ENCODE measurements around the gene PTGFR. TPM values are rescaled to one million over a fixed set of nuclear protein-coding genes. Genes with fewer than 3 reads are reported as not detected.

The PTGFR gene
- total and polyA plus RNA-seq, 4 donors = 0.05 to 0.67 (median 0.40) TPM

GRCh38 chr1:78497201-78497600 lies 6.4 kb downstream of the PTGFR start:
- no peaks in the 10 kb centered on the region for H3K27me3 ChIP-seq (ENCODE audit: control insufficient read depth in 4 of 4, insufficient read depth in 4 of 4, low read length in 3 of 4)
- H3K27ac ChIP-seq (ENCODE audit: low read depth in 1 of 2, low read length in 2 of 2) = no peak overlapping the region
- H3K4me1 ChIP-seq (ENCODE audit: control insufficient read depth in 4 of 4, insufficient read depth in 4 of 4, low read length in 3 of 4) = no peaks in the 10 kb centered on the region
- WGBS = 82% methylated on average over 4 of the region's 4 CpGs
- H3K9ac ChIP-seq (ENCODE audit: low read depth in 1 of 2, low read length in 2 of 2) = no peak overlapping the region
- DNase-seq (ENCODE audit: low spot score) = no peak
- H3K4me3 ChIP-seq (ENCODE audit: low read depth in 1 of 3, low read length in 3 of 3) = no peak overlapping the region
- H3K36me3 ChIP-seq (ENCODE audit: control insufficient read depth in 4 of 4, insufficient read depth in 3 of 4, low read depth in 1 of 4, low read length in 3 of 4) = no peaks in the 10 kb centered on the region
- TF ChIP-seq CTCF (IDR thresholded peaks at IDR 0.05; ENCODE audit: low read depth, low read length, missing input control) (no peak), RXRA (IDR thresholded peaks at IDR 0.05) (no peak), TAF1 (conservative IDR thresholded peaks at IDR 0.05) (no peak), ATF3 (IDR thresholded peaks at IDR 0.05) (no peak), NR2F2 (IDR thresholded peaks at IDR 0.05) (no peak), HNF4G (IDR thresholded peaks at IDR 0.05) (no peak), REST (IDR thresholded peaks at IDR 0.05) (no peak), RAD21 (IDR thresholded peaks at IDR 0.05) (no peak), SP1 (IDR thresholded peaks at IDR 0.05) (no peak), JUND (IDR thresholded peaks at IDR 0.05) (no peak), FOXA2 (IDR thresholded peaks at IDR 0.05) (no peak), FOXA1 (IDR thresholded peaks at IDR 0.05) (no peak), YY1 (IDR thresholded peaks at IDR 0.05) (no peak), HNF4A (conservative IDR thresholded peaks at IDR 0.05) (no peak), EGR1 (IDR thresholded peaks at IDR 0.05; ENCODE audit: low read depth in 2 of 2) (no peak), ZBTB33 (IDR thresholded peaks at IDR 0.05) (no peak)
- no peaks in the 10 kb centered on the region for H3K9me3 ChIP-seq (ENCODE audit: control insufficient read depth in 4 of 4, low read length in 3 of 4)

GRCh38 chr1:78500529-78500928 lies 9.8 kb downstream of the PTGFR start:
- DNase-seq (ENCODE audit: low spot score) = no peak
- H3K4me3 ChIP-seq (ENCODE audit: low read depth in 1 of 3, low read length in 3 of 3) = no peak overlapping the region
- H3K9me3 ChIP-seq (ENCODE audit: control insufficient read depth in 4 of 4, low read length in 3 of 4) = no peaks in the 10 kb centered on the region
- no peaks in the 10 kb centered on the region for H3K4me1 ChIP-seq (ENCODE audit: control insufficient read depth in 4 of 4, insufficient read depth in 4 of 4, low read length in 3 of 4)
- 82% methylated on average over 2 of the region's 2 CpGs for WGBS
- H3K36me3 ChIP-seq (ENCODE audit: control insufficient read depth in 4 of 4, insufficient read depth in 3 of 4, low read depth in 1 of 4, low read length in 3 of 4) = no peaks in the 10 kb centered on the region
- H3K27ac ChIP-seq (ENCODE audit: low read depth in 1 of 2, low read length in 2 of 2) = no peak overlapping the region
- H3K27me3 ChIP-seq (ENCODE audit: control insufficient read depth in 4 of 4, insufficient read depth in 4 of 4, low read length in 3 of 4) = no peaks in the 10 kb centered on the region
- no peak overlapping the region for H3K9ac ChIP-seq (ENCODE audit: low read depth in 1 of 2, low read length in 2 of 2)
- TF ChIP-seq RAD21 (IDR thresholded peaks at IDR 0.05) = no peak
- TF ChIP-seq ZBTB33 (IDR thresholded peaks at IDR 0.05) = no peak
- TF ChIP-seq EGR1 (IDR thresholded peaks at IDR 0.05; ENCODE audit: low read depth in 2 of 2) = no peak
- no peak for TF ChIP-seq HNF4G (IDR thresholded peaks at IDR 0.05)
- TF ChIP-seq MAX (IDR thresholded peaks at IDR 0.05) = no peak
- no peak for TF ChIP-seq REST (IDR thresholded peaks at IDR 0.05)
- no peak for TF ChIP-seq YY1 (IDR thresholded peaks at IDR 0.05)
- TF ChIP-seq GABPA (IDR thresholded peaks at IDR 0.05 in 1 of 2, conservative IDR thresholded peaks at IDR 0.05 in 1 of 2) = no peak
- no peak for TF ChIP-seq RXRA (IDR thresholded peaks at IDR 0.05)
- TF ChIP-seq JUND (IDR thresholded peaks at IDR 0.05) = no peak
- TF ChIP-seq HNF4A (conservative IDR thresholded peaks at IDR 0.05) = no peak
- no peak for TF ChIP-seq SP1 (IDR thresholded peaks at IDR 0.05)
- no peak for TF ChIP-seq FOXA2 (IDR thresholded peaks at IDR 0.05)
- no peak for TF ChIP-seq FOXA1 (IDR thresholded peaks at IDR 0.05)
- no peak for TF ChIP-seq ATF3 (IDR thresholded peaks at IDR 0.05)
